Measurements from ENCODE around the gene RDH16.
"Not testable (repeated sequence)": the region's sequence is repeated elsewhere in the genome, so short reads cannot be mapped to it uniquely, and the experiment has no call there.

The RDH16 gene

GRCh38 chr12:56916296-56916995 lies 41.0 kb downstream of the RDH16 start:
- no peak for DNase-seq

DNA sequence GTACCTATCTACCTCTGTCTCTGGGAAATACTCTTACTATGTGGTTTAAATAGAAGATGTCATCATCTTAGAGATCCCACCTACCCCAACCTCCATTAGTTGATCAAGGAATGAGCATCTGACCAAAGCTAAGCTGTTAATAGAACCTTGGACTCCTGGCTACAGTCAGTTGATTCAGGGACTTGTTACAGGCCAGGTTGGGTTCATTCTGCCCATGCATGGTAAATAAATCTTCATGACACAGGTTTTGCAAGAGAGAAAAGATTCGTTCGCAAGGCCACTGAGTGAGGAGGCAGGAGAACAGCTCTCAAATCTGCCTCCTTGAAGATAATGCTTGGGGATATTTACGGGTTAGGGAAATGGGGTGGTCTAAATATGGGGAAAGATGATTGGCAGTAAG lies 42.7 kb downstream of the RDH16 start:
- DNase-seq, result no peak

DNA sequence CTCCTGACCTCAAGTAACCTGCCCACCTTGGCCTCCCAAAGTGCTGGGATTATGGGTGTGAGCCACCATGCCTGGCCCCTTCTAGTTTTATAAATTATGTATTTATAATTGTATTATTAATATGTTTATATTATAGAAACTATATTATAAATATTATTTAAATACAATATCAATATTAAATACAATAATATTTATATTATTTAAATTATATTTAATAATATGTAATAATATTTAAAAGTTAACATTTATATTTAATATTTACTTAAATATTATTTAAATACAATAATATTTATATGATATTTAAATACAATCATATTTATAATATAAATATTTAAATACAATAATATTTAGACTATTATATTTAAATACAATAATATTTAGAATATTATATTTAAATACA lies 43.2 kb downstream of the RDH16 start:
- DNase-seq, result no peak

DNA sequence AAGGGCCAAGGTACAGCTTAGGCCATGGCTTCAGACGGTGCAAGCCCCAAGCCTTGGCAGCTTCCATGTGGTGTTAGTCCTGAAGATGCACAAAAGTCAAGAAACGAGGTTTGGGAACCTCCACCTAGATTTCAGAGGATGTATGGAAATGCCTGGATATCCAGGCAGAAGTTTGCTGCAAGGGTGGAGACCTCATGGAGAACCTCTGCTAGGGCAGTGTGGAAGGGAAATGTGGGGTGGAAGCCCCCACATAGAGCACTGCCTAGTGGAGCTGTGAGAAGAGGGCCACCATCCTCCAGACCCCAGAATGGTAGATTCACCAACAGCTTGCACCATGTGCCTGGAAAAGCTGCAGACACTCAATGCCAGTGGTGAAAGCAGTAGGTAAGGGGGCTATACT lies 48.0 kb downstream of the RDH16 start:
- DNase-seq, result not testable (repeated sequence)

- DNase-seq, result no peak
Measured at GRCh38 chr12:56908136-56908535, 49.3 kb downstream of the RDH16 start.

DNA sequence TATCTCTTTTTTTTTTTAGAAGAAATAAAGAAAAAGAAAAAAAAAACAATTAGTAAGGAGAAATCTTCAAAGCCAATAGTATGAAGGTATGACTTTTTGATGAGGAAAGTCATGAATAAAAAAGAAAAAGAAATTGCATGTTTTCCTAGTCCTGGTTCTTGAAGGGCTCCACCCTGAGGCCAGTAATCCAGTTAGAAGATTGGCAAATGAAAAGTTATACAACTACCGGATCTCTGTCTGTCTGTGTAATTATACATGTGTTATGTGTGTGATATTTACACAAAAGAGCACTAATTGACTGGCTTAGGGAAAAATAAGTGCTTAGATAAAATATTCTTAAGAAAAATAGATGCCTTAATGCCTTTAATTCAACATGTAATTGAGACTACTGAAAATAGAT lies 51.6 kb downstream of the RDH16 start:
- no peak for DNase-seq

DNA sequence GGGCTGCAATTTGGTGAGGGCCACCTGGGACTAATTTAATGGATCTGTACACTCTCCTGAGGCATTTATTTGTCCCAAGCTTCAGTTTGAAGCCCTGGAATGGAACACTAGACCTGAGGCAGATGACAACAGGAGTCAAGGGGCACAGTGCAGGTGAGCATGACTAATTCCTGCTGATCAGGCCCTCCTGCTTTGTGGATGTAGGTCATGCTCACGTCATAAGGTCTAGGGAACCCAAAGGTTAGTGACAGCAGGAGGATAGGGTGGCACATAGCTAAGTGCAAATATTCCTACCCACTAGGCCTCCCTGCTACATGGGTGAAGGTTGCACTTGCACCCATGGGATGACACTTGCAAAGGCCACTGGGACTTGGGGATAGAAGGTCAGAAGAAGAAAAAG lies 54.0 kb downstream of the RDH16 start:
- no peak for DNase-seq

All from NCI-H82 (cell line).